ENCODE data around the gene GREB1. TPM values are rescaled to one million over a fixed set of nuclear protein-coding genes. Genes with fewer than 3 reads are reported as not detected.

Gene GREB1
- total and polyA plus RNA-seq, 2 donors (not counting 1 experiment from before 2014, with no cell fraction given): 0.04 to 0.39 TPM

DNA sequence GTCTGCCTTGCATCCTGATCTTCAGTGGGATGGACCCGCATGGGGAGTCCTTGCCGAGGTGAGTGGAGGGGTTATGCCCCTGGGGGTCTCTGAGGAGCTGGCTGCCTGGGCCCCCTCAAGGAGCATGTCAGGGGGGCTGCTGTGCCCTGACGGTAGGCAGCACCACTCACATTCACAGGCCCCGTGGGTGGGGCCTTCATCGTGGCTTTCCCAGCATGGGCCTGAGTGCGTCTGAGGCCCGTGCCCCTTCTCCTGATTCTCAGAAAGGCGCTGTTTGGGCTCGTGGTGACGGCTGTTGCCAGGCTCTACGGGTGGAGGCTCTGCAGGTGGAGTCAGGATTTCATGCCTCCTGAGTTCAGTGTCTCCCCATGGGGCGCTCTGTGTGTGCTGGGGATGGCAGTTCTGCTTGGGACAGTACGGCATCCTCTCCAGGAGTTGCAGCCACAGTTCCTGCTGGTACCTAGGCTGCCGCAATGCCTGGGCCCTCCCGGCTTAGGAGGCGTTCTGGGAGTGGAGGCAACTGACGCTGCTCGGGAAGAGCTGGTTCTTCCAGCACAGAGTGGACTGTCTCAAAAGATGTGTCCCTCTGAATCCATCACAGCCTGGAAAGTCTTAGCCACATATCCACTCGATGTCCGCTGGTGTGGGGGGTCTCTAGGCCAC is 78.8 kb downstream of the GREB1 start:
- H3K36me3 ChIP-seq (replicated peaks in 1 of 2; ENCODE audit: control extremely low read depth in 1 of 2, control insufficient read depth in 1 of 2, extremely low read depth in 1 of 2, insufficient read depth in 2 of 2, low read length in 1 of 2): no peaks in the 10 kb centered on the region
- no peaks in the 10 kb centered on the region for H3K4me1 ChIP-seq (ENCODE audit: control insufficient read depth in 2 of 2, insufficient read depth in 2 of 2, low read length in 2 of 2)
- peaks cover 4% of the 10 kb centered on the region for H3K27me3 Mint-ChIP-seq
- H3K9me3 ChIP-seq (ENCODE audit: control extremely low read depth in 1 of 3, control insufficient read depth in 2 of 3, insufficient read depth in 1 of 3, low read length in 2 of 3): no peaks in the 10 kb centered on the region
- TF ChIP-seq EZH2 (IDR thresholded peaks at IDR 0.05; ENCODE audit: borderline replicate concordance, insufficient read depth, low read depth, low read length, poor library complexity, severe bottlenecking): no peak
- TF ChIP-seq CTCF (IDR thresholded peaks at IDR 0.05): no peak
- DNase-seq (no peak), ATAC-seq (ENCODE audit: low read depth) (no peak)
- H3K9ac ChIP-seq (ENCODE audit: low read length): no peak overlapping the region
- H3K27ac Mint-ChIP-seq: no peak overlapping the region
- no peak overlapping the region for H3K4me2 ChIP-seq (replicated peaks; ENCODE audit: low read depth, low read length, poor library complexity, severe bottlenecking)
- H3K9me3 Mint-ChIP-seq (ENCODE audit: insufficient read depth): no peaks in the 10 kb centered on the region
- peaks cover 0 to 2% (median 0%) of the 10 kb centered on the region in 4 experiments for H3K27me3 ChIP-seq (replicated peaks in 1 of 4; ENCODE audit: control extremely low read depth in 1 of 4, control insufficient read depth in 3 of 4, insufficient read depth in 4 of 4, low read length in 3 of 4)
- no peak overlapping the region for H3K4me3 Mint-ChIP-seq
- intact Hi-C loops (cut with micrococcal nuclease): no loop called here
- no peaks in the 10 kb centered on the region for H3K4me1 Mint-ChIP-seq
- H2AFZ ChIP-seq (ENCODE audit: insufficient read depth, low read depth, low read length, poor library complexity, severe bottlenecking): no peak overlapping the region
- WGBS (ENCODE audit: insufficient coverage): 87% methylated on average over 20 of the region's 20 CpGs
- H3K79me2 ChIP-seq (ENCODE audit: control insufficient read depth, insufficient read depth, low read length): no peaks in the 10 kb centered on the region
- H3K27ac ChIP-seq (ENCODE audit: low read length in 2 of 2): no peak overlapping the region
- CTCF ChIA-PET: no interaction called here
- POLR2A ChIA-PET: no interaction called here
- H4K20me1 ChIP-seq (ENCODE audit: control insufficient read depth, insufficient read depth, low read length, poor library complexity, severe bottlenecking): no peaks in the 10 kb centered on the region
- H3K4me3 ChIP-seq (ENCODE audit: control extremely low read depth in 1 of 5, extremely low read depth in 1 of 5, insufficient read depth in 1 of 5, low read depth in 2 of 5, low read length in 4 of 5): no peak overlapping the region

GRCh38 chr2:11613297-11613696 is 79.5 kb downstream of the GREB1 start:
- DNase-seq (no peak), ATAC-seq (ENCODE audit: low read depth) (no peak)
- WGBS (ENCODE audit: insufficient coverage): 62% methylated on average over 3 of the region's 5 CpGs
- Mint-ChIP-seq H3K27me3 (peaks cover 4% of the 10 kb centered on the region), H3K4me3 (no peak overlapping the region), H3K27ac (no peak overlapping the region), H3K4me1 (no peaks in the 10 kb centered on the region), H3K9me3 (ENCODE audit: insufficient read depth) (no peaks in the 10 kb centered on the region)
- Histone ChIP-seq H2AFZ (ENCODE audit: insufficient read depth, low read depth, low read length, poor library complexity, severe bottlenecking) (no peak overlapping the region), H3K27me3 (replicated peaks in 1 of 4; ENCODE audit: control extremely low read depth in 1 of 4, control insufficient read depth in 3 of 4, insufficient read depth in 4 of 4, low read length in 3 of 4) (peaks cover 0 to 2% (median 0%) of the 10 kb centered on the region in 4 experiments), H3K9ac (ENCODE audit: low read length) (no peak overlapping the region), H3K4me2 (replicated peaks; ENCODE audit: low read depth, low read length, poor library complexity, severe bottlenecking) (no peak overlapping the region), H3K4me3 (ENCODE audit: control extremely low read depth in 1 of 5, extremely low read depth in 1 of 5, insufficient read depth in 1 of 5, low read depth in 2 of 5, low read length in 4 of 5) (no peak overlapping the region), H3K79me2 (ENCODE audit: control insufficient read depth, insufficient read depth, low read length) (no peaks in the 10 kb centered on the region), H3K27ac (ENCODE audit: low read length in 2 of 2) (no peak overlapping the region), H3K36me3 (replicated peaks in 1 of 2; ENCODE audit: control extremely low read depth in 1 of 2, control insufficient read depth in 1 of 2, extremely low read depth in 1 of 2, insufficient read depth in 2 of 2, low read length in 1 of 2) (no peaks in the 10 kb centered on the region), H3K4me1 (ENCODE audit: control insufficient read depth in 2 of 2, insufficient read depth in 2 of 2, low read length in 2 of 2) (no peaks in the 10 kb centered on the region), H3K9me3 (ENCODE audit: control extremely low read depth in 1 of 3, control insufficient read depth in 2 of 3, insufficient read depth in 1 of 3, low read length in 2 of 3) (no peaks in the 10 kb centered on the region), H4K20me1 (ENCODE audit: control insufficient read depth, insufficient read depth, low read length, poor library complexity, severe bottlenecking) (no peaks in the 10 kb centered on the region)
- ChIA-PET POLR2A (no interaction called here), CTCF (no interaction called here)
- intact Hi-C loops (cut with micrococcal nuclease): no loop called here
- TF ChIP-seq CTCF (IDR thresholded peaks at IDR 0.05): no peak
- TF ChIP-seq EZH2 (IDR thresholded peaks at IDR 0.05; ENCODE audit: borderline replicate concordance, insufficient read depth, low read depth, low read length, poor library complexity, severe bottlenecking): no peak

Data from B cell (primary cell).